GM19328 (cell line): ENCODE data around the gene EIPR1.
"Not testable (repeated sequence)": the region's sequence is repeated elsewhere in the genome, so short reads cannot be mapped to it uniquely, and the experiment has no call there.

ENCODE experiments used
- ATAC-seq: cut with Tn5 transposase; IDR thresholded peaks from one replicate; pipeline ENCODE4 v1.9.1; 2021; ENCODE audit warnings: mild to moderate bottlenecking, moderate library complexity; ENCODE audit not compliant: unreplicated experiment

EIPR1 gene

DNA sequence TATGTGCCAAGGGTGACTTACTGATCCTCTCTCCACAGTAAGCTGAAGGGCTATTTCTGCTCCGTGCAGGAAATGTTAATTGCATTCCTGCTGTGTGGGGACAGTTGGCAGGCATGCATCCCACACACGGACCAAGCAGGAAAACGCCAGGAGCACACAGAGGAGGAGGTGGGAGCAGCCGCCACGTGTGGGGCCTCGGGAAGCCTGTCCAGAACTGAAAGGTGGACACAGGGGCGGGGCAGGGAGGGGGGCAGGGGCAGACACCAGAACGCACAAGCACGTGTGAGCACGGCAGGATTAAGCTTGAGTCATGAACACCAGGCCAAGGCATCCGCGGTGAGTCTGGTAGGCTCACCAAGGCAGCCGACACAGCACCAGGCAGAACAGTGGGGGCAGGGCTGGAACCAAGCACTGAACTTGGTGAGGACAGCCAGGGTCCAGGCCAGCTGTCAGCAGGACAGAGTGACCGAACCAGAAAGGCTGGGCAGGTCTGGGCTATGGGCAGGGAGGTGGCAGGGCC lies 177.1 kb downstream of the EIPR1 start:
- no peak for ATAC-seq

DNA sequence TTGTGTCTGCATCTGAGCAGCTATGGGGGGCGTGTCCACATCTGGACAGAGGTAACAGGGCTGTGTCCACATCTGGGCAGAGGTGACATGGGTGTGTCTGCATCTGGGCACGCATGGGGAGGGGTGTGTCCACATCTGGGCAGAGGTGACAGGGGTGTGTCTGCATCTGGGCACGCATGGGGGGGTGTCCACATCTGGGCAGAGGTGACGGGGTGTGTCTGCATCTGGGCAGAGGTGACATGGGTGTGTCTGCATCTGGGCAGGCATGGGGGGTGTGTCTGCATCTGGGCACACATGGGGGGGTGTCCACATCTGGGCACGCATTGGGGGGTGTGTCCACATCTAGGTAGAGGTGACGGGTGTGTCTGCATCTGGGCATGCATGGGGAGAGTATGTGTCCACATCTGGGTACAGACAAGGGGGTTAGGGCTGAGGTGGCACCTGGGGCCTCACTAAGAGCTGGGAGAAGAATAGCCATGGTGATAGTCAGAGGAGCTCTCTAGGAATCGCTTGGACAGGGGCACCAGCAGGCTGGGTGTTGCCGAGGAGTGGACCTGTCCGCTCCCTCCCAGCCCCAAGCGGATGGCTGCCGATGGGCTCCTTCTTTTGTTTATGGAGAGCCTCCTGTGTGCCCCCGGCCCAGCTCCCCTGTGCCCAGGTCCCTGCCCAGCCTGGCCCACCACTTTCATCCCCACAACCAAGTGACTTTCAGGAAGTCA lies 177.8 kb downstream of the EIPR1 start:
- no peak for ATAC-seq

DNA sequence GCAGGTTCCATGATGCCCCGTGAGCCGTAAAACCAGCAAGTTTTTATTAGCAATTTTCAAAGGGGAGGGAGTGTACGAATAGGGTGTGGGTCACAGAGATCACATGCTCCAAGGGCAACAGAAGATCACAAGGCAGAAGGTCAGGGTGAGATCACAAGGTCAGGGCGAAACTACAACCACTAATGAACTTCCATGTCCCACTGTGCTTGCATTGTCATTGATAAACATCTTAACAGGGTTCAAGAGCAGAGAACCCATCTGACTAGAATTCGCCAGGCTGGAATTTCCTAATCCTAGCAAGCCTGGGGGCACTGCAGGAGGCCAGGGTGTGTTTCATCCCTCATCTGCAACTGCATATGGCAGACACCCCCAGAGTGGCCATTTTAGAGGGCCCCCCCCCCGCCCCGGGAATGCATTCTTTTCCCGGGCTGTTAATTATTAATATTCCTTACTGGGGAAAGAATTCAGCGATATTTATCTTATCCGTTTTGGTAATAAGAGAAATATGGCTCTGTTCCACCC lies 178.9 kb downstream of the EIPR1 start:
- not testable (repeated sequence) for ATAC-seq

DNA sequence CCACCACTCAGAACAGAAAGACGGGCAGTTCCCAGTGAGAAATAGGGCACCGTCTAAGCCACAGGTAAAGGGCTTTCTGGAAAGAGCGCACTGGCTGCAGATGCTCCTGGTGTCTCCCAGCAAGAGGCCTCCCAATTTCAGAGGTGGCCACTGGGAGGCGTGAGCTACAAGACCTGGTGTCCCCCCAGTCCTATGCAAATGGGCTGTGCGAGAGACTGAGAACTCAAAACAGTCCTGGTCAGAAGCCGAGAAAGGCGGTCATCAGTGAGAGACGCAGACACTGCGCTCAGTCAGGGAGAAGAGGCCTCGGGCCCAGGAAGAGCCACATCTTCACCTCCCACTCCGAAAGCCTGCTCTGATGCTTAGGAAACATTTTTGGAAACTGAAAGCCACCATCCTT lies 179.5 kb downstream of the EIPR1 start:
- no peak for ATAC-seq

DNA sequence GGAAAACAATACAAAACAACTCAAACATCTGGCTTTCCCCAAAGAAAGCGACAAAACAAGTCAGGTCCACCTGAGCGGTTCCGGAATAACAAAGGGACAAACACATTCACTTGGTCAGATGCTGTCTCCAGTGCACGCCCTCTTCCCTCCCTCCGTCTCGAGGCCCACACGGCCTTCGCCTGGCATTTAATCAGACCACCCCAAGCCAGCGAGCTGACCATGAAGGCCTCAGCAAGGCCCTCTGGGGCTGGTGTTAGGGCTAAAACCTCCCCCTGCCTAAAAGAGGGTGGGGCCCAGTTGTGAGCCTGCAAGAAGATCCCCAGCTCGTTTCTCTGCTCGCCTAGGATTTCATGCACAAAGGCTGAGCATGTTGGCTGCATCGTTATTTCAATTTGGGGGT lies 180.3 kb downstream of the EIPR1 start:
- no peak for ATAC-seq

DNA sequence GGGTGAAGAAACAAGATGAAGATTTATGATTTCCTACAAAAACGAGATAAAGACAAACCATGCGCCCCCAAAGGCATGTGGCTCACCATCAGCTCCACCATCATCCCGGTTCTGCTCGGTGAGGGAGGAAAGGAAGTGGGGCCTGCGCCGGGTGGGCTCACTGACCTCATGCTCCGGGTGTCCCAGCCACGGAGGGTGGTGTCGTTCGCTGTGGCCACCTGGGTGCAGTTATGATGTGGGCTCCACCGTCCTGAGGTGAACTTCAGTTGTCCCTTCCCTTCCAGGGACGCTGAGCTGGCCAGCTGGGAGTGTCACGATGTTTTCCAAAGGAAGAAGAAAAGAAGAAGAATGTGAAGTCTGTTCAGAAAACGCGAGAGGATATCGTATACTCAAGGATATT lies 180.9 kb downstream of the EIPR1 start:
- no peak for ATAC-seq

DNA sequence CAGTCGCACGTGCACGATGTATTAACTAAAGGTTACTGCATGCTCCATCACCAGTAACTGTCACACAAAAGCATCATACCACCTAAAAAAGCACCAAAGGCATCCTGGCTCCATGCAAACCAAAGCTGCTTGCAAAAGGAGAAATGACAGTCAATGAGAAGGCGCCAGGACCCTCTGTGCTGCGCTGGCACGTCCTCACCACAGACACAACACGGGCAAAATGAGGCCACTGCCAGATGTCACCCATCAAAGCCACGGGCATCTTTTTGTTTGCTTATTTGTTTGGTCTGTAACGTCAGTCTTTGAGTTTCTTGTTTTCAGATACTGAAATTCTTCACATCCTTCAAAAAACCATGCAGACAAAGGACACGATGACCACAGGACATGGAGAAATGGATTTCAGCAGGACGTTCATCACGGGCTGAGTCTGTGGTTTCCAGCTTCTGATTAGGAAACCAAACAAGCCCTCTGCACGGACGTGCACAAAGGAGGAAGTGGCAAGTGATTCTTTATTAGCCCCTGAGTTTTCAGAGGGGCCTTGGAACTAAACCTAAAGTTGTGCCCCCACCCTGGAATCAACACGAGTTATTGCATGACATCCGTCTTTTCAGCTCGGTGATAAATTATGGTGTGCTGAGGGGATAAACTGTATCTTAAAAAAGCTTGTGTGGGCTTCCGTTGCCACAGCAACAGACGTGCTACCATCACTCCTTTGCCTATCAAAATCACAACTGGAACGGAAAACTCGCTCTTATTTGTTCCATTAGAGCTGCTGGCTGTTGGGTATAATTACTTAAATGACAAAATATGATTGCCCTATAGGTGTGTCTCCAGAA lies 181.8 kb downstream of the EIPR1 start:
- ATAC-seq, result no peak

DNA sequence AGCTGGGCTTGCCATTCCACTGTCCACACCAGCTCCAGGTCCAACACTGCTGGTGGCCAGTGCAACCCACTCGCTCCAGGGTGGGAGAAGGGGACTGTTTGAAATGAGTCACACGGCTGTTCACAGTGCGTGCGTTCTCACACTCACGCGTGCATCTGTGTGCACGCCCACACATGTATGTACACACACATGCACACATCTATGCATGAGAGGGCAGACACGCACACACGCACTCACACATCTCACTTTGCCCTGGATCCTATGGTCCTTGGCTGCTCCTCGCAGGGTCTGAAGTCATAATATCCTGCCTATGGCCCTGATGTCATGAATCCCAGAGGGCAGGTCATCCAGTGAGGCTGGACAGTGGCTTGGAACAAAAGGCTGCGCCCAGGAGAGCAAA lies 182.8 kb downstream of the EIPR1 start:
- no peak for ATAC-seq

DNA sequence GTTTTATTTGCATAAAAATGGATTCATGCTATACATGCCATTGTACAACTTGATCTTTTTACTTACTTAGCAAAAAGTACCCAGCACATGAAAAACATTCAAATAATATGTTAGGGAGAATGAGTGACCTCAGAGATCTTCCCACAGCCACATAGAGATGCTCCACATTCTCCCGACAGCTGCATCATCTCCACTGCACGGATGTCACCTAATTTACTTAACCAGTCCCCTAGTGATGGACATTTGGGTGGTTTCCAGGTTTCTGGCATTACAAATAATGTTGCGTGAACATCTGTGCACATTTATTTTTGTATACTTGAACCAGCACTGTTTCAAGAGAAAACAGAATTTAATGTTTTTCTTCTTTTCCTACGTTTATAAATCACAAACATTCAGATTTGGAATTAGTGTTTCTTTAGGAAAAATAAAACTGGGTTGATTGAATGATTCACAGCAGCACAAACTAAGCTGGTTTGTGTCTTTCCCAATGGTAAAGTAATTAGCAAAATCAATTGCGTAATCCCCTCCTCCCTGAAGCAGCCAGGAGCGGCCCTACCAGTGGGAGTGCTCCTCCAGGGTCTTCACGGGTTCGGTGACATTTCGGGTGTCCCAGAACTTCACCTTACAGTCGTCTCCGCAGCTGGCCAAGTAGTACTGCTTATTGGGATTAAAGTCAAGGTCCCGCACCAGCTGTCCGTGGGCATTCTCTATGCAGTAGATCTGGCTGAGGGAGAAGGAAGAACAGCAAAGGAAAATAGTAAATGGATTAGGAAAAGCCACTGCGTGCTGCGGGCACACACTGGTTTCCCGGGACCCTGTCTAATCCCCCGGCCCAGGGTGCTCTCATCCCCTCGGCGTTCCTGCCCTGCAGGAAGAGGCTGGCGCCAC lies 183.9 kb downstream of the EIPR1 start:
- no peak for ATAC-seq

DNA sequence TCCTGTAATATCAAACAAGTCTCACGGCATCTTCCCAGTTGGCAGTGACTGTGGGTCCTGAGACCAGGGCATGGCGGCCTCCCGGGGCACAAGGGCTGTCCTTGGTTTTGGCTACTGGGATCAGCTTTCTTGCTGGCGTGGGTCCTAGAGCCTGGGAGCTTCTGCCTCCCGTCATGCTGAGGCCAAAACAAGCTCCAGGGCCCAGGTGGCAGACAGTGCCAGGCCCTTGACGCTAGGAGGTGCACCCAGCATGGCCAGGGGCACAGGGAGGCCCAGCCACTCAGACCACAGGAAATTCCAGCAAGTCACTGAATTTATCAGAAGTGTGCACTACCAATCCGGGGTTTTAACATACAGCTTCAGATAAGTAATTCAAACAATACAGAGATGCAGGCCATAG lies 184.7 kb downstream of the EIPR1 start:
- no peak for ATAC-seq

DNA sequence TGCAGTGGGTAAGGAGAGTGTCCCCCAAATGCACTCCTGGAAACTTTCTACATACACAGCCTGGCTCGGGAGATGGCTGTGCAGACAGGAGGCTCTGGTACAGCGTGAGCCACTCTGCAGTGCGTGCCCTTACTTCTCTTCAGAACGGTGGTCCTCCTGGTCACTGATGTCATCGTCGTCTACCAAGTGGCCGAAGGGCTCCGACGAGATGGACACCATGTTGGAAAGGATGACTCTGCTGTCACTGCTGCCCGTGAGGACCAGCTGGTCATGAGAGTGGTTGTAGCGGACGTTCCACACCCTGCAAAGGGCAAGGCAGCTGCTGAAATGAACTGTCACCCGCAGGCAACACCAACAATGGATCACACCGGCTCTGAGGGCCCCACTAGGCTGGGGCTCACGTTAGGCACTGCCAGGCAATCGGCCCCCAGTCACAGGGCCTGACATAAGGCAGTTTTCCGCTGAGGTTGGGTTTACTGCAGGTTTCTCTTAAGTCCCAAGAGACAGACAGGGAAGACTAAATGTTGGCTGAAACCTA lies 185.3 kb downstream of the EIPR1 start:
- no peak for ATAC-seq

DNA sequence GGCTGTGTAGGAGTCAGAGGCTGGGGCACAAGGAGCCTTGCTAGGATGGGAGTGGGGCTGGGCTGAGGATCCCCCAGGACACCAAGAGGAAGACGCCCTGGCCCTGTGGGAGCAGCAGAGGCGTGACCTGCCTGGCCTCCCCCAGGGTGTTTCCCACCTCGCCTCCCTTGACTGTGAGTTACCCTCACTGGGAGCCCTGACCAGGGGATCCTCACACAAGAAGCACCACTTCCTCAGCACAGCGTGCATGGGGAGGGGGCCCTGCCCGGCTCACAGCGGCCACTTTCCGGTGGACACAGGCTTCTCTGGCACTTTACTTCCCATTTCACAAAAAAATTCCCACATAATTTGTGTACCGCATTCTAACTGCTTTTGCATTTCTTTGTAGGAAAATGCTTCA lies 187.7 kb downstream of the EIPR1 start:
- ATAC-seq, result no peak

DNA sequence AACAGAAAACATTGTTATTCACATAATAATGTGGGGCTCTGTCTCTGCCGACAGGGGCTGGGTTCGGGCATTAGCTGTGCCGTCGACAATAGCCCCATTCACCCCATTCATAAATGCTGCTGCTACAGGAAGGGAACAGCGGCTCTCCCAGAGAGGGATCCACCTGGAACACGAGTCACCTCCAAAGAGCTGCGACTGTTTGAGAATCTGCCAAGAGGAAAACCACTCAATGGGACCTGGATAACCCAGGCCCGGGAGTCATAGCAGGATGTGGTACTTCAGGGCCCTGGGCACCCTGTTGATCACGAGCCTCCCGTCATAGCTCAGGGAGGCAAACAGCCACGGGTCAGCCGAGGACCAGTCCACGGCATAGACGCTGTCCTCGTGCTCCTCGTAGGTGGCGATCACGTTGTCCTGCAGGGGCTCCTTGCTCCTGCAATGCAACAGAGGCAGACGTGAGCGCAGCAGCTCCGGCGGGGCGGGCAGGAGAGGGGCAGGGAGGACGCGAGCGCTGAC lies 188.5 kb downstream of the EIPR1 start:
- no peak for ATAC-seq

DNA sequence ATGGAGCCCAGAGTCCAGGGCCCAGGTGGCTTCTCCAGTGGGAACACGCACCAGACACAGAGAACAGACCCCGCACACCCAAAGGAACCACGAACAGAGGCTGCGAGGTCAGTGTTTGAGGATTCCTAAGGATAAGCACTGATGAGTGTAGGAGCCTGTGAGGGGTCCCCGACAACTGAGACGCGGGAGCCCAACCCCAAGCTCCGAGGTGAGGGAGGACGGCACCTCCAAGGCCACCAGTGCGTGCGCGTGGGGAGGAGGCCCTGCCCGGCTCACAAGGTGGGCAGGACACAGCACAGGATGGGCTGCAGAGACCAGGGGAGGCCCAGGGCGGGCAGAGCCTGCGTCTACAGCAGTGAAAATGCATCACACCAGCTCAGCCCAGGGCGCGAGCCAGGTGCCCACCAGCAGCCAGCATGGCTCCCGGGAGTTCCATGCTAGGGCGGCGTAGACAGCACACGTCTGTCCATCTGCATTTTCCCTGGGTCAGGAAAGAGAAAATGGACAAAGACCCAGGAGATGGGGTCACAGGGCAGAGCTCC lies 189.1 kb downstream of the EIPR1 start:
- no peak for ATAC-seq

DNA sequence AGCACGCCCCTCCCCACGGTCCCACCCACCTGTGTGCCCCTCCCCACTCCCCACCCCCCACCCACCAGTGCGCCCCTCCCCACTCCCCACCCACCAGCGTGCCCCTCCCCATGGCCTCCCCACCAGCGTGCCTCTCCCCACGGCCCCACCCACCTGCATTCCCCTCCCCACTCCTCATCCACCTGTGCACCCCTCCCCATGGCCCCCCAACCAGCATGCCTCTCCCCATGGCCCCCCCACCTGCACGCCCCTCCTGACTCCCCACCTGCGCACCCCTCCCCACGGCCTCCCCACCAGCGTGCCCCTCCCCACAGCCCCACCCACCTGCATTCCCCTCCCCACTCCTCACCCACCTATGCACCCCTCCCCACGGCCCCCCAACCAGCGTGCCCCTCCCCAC lies 190.2 kb downstream of the EIPR1 start:
- no peak for ATAC-seq

DNA sequence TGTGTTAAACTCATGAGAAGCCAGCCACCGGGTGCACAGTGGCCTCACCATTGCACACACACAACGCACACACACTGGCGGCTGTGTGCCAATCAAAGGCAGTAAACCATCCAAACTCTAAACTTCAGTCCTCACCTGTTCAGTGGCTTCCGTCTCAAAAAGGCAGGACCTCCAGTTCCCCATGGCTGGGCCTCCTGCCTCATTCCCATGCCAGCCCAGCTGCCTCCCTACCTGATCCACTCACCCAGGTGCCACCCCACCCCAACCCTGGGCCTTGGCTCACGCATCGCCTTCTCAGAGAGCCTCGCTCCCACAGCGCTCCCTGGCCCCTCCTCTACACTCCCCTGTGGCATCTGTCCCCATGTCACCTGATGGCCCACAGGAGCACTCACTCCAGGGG lies 190.9 kb downstream of the EIPR1 start:
- no peak for ATAC-seq

DNA sequence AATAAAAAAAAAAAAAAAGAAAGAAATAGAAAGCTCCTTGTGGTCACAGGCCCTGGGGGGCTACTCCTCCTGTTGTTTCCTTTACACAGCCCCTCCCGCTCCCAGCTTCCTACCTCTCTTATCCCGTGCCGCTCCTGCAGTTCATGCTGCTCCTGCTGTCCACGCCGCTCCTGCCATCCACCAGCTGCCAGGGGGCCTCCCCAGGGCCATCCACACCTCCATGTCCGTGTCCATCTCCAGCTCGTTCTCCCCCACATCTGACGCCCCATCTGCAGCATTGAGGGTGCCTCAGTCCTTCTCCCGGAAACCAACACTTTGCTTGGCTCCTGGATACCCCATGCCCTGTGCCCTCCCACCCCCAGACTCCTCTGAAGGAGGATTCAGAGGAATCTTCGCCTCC lies 191.7 kb downstream of the EIPR1 start:
- ATAC-seq, result no peak

DNA sequence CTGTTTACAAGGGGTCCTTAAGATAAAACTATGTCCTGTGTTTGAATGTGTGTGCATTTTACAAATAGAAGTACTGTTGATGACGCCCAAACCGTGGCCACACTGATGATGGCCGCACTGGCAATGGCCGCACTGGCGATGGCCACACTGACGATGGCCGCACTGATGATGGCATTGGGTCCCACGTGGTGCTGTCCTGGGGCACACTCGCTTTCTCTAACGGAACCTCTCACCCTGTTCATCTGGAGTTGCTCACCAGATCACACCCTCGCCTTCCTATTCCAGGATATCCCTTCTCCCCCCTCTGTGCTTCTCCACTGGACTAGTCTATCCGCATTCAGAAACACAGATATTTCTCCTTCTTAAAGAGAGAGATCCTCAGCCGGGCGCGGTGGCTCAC lies 192.4 kb downstream of the EIPR1 start:
- no peak for ATAC-seq

DNA sequence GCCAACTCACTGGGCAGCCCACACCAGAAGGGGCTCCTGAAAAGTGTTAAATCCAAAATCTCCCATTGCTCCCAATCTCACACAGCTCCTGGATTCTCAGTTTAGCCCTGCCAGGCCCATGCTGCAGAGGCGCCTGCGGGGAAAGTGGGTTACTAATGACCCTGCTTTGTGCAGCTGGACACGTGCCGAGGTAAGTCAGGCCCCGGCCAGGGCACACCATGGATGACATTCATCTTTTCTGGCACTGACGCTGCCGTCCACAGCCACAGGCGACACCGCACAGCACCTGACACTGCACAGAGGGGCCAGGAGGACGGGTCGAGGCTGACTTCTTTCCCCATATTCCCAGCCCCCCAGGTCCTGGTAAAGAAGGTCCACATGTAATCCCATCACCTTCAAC lies 193.5 kb downstream of the EIPR1 start:
- ATAC-seq, result no peak

DNA sequence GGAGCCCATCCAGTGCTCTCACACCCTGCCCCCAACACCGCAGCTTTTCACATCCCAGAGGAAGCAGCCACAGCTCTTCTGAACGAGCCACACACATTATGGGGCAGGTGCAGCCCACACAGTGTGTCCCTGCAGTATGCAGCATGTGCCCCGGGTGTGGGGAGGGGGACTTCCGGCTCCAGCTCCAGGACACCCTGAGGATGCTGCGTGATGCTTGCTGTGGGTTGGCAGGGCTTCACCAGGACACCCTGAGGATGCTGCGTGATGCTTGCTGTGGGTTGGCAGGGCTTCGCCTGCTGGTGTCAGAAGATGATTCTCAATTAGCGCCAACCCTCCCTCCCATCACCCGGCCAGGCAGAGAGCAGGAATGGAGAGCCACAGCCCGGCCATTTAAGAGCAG lies 193.9 kb downstream of the EIPR1 start:
- ATAC-seq, result no peak
